HG03135 (cell line): Measurements from ENCODE around the gene TTC22.
"Not testable (repeated sequence)": the region's sequence is repeated elsewhere in the genome, so short reads cannot be mapped to it uniquely, and the experiment has no call there.

Experiments used
- ATAC-seq: cut with Tn5 transposase; IDR thresholded peaks from one replicate; pipeline ENCODE4 v1.9.1; 2021; ENCODE audit warnings: mild to moderate bottlenecking, moderate library complexity; ENCODE audit not compliant: unreplicated experiment

Gene TTC22

GRCh38 chr1:54791880-54792522, 9.1 kb downstream of the TTC22 start:
- ATAC-seq: no peak

- no peak for ATAC-seq
Observed at GRCh38 chr1:54788459-54788858, 12.7 kb downstream of the TTC22 start.

GRCh38 chr1:54787604-54788003, 13.5 kb downstream of the TTC22 start:
- no peak for ATAC-seq

GRCh38 chr1:54786778-54787177, 14.3 kb downstream of the TTC22 start:
- ATAC-seq: no peak

- no peak for ATAC-seq
Observed at GRCh38 chr1:54784066-54784465, 17.1 kb downstream of the TTC22 start.

GRCh38 chr1:54782588-54782987, 18.5 kb downstream of the TTC22 start:
- ATAC-seq: no peak

- ATAC-seq: no peak
Observed at GRCh38 chr1:54782156-54782555, 19.0 kb downstream of the TTC22 start.

- no peak for ATAC-seq
Observed at GRCh38 chr1:54781023-54781723, 19.9 kb downstream of the TTC22 start.

GRCh38 chr1:54777431-54777830, 23.7 kb downstream of the TTC22 start:
- no peak for ATAC-seq

- ATAC-seq: no peak
Observed at GRCh38 chr1:54777011-54777410, 24.1 kb downstream of the TTC22 start.

- ATAC-seq: not testable (repeated sequence)
Observed at GRCh38 chr1:54775828-54776721, 25.0 kb downstream of the TTC22 start.

- no peak for ATAC-seq
Observed at GRCh38 chr1:54774820-54775498, 26.2 kb downstream of the TTC22 start.

GRCh38 chr1:54772951-54773350, 28.2 kb downstream of the TTC22 start:
- ATAC-seq: no peak

- no peak for ATAC-seq
Observed at GRCh38 chr1:54768093-54768492, 33.0 kb downstream of the TTC22 start.

- ATAC-seq: no peak
Observed at GRCh38 chr1:54767526-54767925, 33.6 kb downstream of the TTC22 start.

- ATAC-seq: no peak
Observed at GRCh38 chr1:54766726-54767125, 34.4 kb downstream of the TTC22 start.

GRCh38 chr1:54764922-54765561, 36.1 kb downstream of the TTC22 start:
- peak; percentile 24 for ATAC-seq

- peak; percentile 98 for ATAC-seq
Observed at GRCh38 chr1:54764133-54764921, 36.8 kb downstream of the TTC22 start, which contains the start of gene PARS2. TSS of gene PARS2 (minus strand) at chr1:54764523. CDS start at chr1:54759161, 5,362 bp downstream.

- ATAC-seq: no peak
Observed at GRCh38 chr1:54763816-54764132, 37.3 kb downstream of the TTC22 start.
